HCT116 (cell line): ENCODE measurements around the gene GATC. TPM values are rescaled to one million over a fixed set of nuclear protein-coding genes. Genes with fewer than 3 reads are reported as not detected.

Experiments used
- ATAC-seq: fragments of 200-7000 bp; cut with Tn5 transposase; 2 replicates; pipeline ENCODE4 v1.9.1; 2020; ENCODE audit warnings: mild to moderate bottlenecking, moderate library complexity
- BruUV-seq: library from RNA; stranded (reverse); fragments of 400-500 nt; replicated peaks from 2 replicates; lab custom pipeline; 2021; lab: Mats Ljungman, UMichigan
- CTCF ChIA-PET: fragments of 300-600 bp; sonication (Branson Sonifier 250); formaldehyde crosslinking; loops from one replicate; lab custom pipeline; 2021; ENCODE audit warnings: antibody characterized with exemption; lab: Charles Lee
- POLR2A ChIA-PET: fragments of 300-600, 350-600 bp; sonication (Branson Sonifier 250); formaldehyde crosslinking; loops from one replicate; lab custom pipeline; 2021; ENCODE audit warnings: antibody characterized with exemption; lab: Charles Lee
- RAD21 ChIA-PET, 2 experiments: fragments of 300-600 bp; sonication (Branson Sonifier 250); formaldehyde crosslinking; loops; one replicate each; lab custom pipeline; 2023; ENCODE audit warnings: low total read pairs in 2 of 2; ENCODE audit not compliant: uncharacterized antibody in 2 of 2, unreplicated experiment in 2 of 2, low non-redundant PET in 1 of 2; lab: Charles Lee
- DNase-seq: peaks from one replicate; pipeline ENCODE4 v3.0.0-alpha.2; 2010; ENCODE audit warnings: low read depth, low spot score
- H2AFZ ChIP-seq: fragments of 200-600 bp; shearing (Covaris generic), sonication (generic); 2 replicates; pipeline ENCODE4 v1.6.1; 2017; ENCODE audit warnings: low read depth, mixed run types, mixed read lengths, antibody characterized with exemption, low read length; ENCODE audit not compliant: poor library complexity, severe bottlenecking
- H3K27ac ChIP-seq: 2 replicates; pipeline ENCODE4 v1.5.1; 2012; ENCODE audit warnings: low read depth, low read length
- H3K27me3 ChIP-seq: fragments of 200-600 bp; sonication (generic); 2 replicates; pipeline ENCODE4 v1.6.1; 2016; ENCODE audit warnings: mixed run types, low read length, mixed read lengths; ENCODE audit not compliant: insufficient read depth
- H3K36me3 ChIP-seq, 2 experiments: fragments of 200-500 bp in 1 of 2; fragments of 200-600 bp in 1 of 2; sonication (Bioruptor generic) in 1 of 2; sonication (generic) in 1 of 2; 2 replicates each; pipeline versions ENCODE4 v1.5.1 to v1.6.1; 2014 to 2016; ENCODE audit warnings: low read length in 2 of 2, inconsistent platforms in 1 of 2, mixed read lengths in 1 of 2, mixed run types in 1 of 2; ENCODE audit not compliant: insufficient read depth in 2 of 2, control insufficient read depth in 1 of 2
- H3K4me1 ChIP-seq, 2 experiments: fragments of 200-600 bp in 1 of 2; sonication (generic) in 1 of 2; 2 replicates each; pipeline versions ENCODE4 v1.5.1 to v1.6.1; 2012 to 2017; ENCODE audit warnings: low read length in 2 of 2, inconsistent platforms in 1 of 2, mild to moderate bottlenecking in 1 of 2, mixed read lengths in 1 of 2, mixed run types in 1 of 2, moderate library complexity in 1 of 2; ENCODE audit not compliant: insufficient read depth in 2 of 2, control insufficient read depth in 1 of 2
- H3K4me2 ChIP-seq: fragments of 200-600 bp; sonication (generic); 2 replicates; pipeline ENCODE4 v1.6.1; 2017; ENCODE audit warnings: mixed run types, low read length, mixed read lengths
- H3K4me3 ChIP-seq, 2 experiments: fragments of 200-600 bp in 1 of 2; sonication (generic) in 1 of 2; replicated peaks in 1 of 2; 2 replicates each; pipeline ENCODE4 v1.5.1; 2011 to 2016; ENCODE audit warnings: low read length in 2 of 2, control low read depth in 1 of 2, low read depth in 1 of 2, mild to moderate bottlenecking in 1 of 2, mixed read lengths in 1 of 2, mixed run types in 1 of 2
- H3K79me2 ChIP-seq: fragments of 200-600 bp; sonication (generic); 2 replicates; pipeline ENCODE4 v1.6.1; 2017; ENCODE audit warnings: mild to moderate bottlenecking, mixed run types, low read length, moderate library complexity, mixed read lengths; ENCODE audit not compliant: insufficient read depth
- H3K9ac ChIP-seq: fragments of 200-600 bp; sonication (generic); 2 replicates; pipeline ENCODE4 v1.6.1; 2016; ENCODE audit warnings: low read length, mixed read lengths
- H3K9me2 ChIP-seq: fragments of 200-600 bp; sonication (generic), shearing (Covaris generic); 2 replicates; pipeline ENCODE4 v1.6.1; 2017; ENCODE audit warnings: mixed run types, mild to moderate bottlenecking, moderate library complexity; ENCODE audit not compliant: insufficient read depth
- H3K9me3 ChIP-seq, 2 experiments: fragments of 200-500 bp in 1 of 2; fragments of 200-600 bp in 1 of 2; sonication (Bioruptor generic) in 1 of 2; sonication (generic) in 1 of 2; 2 replicates each; pipeline ENCODE4 v1.6.1; 2014 to 2017; ENCODE audit warnings: low read length in 2 of 2, mixed read lengths in 2 of 2, inconsistent platforms in 1 of 2, low read depth in 1 of 2, mild to moderate bottlenecking in 1 of 2, mixed run types in 1 of 2, moderate library complexity in 1 of 2; ENCODE audit not compliant: control insufficient read depth in 1 of 2, insufficient read depth in 1 of 2
- H4K20me1 ChIP-seq: fragments of 200-600 bp; sonication (generic), shearing (Covaris generic); 2 replicates; pipeline ENCODE4 v1.6.1; 2017; ENCODE audit warnings: mixed run types, mild to moderate bottlenecking, moderate library complexity; ENCODE audit not compliant: insufficient read depth
- ATF3 ChIP-seq: IDR thresholded peaks from 2 replicates; pipeline ENCODE4 v1.6.1; 2012
- CBX3 ChIP-seq: IDR thresholded peaks from 2 replicates; pipeline ENCODE4 v1.6.1; 2012; ENCODE audit warnings: low read depth
- EZH2 ChIP-seq: fragments of 200-600 bp; sonication (generic); IDR thresholded peaks from 2 replicates; pipeline ENCODE4 v1.6.1; 2017; ENCODE audit warnings: antibody characterized with exemption, mixed run types
- JUND ChIP-seq: IDR thresholded peaks from 2 replicates; pipeline ENCODE4 v1.6.1; 2012
- POLR2A ChIP-seq: IDR thresholded peaks from 2 replicates; pipeline ENCODE4 v1.7.0; 2011; ENCODE audit warnings: borderline replicate concordance; ENCODE audit not compliant: insufficient read depth, insufficient read length; ENCODE audit errors: extremely low read depth
- POLR2AphosphoS5 ChIP-seq: IDR thresholded peaks from 2 replicates; pipeline ENCODE4 v1.6.1; 2011; ENCODE audit warnings: mild to moderate bottlenecking, low read depth, low read length, moderate library complexity
- REST ChIP-seq: IDR thresholded peaks from 2 replicates; pipeline ENCODE4 v1.6.1; 2012; ENCODE audit warnings: low read depth
- SP1 ChIP-seq: IDR thresholded peaks from 2 replicates; pipeline ENCODE4 v1.6.1; 2012; ENCODE audit warnings: low read depth
- SRF ChIP-seq: IDR thresholded peaks from 2 replicates; pipeline ENCODE4 v1.6.1; 2012; ENCODE audit warnings: low read depth
- ZBTB33 ChIP-seq: IDR thresholded peaks from 2 replicates; pipeline ENCODE4 v1.6.1; 2011; ENCODE audit warnings: mild to moderate bottlenecking, low read length, moderate library complexity; ENCODE audit not compliant: insufficient replicate concordance; ENCODE audit errors: extremely low read depth
- ZNF274 ChIP-seq: fragments of 200-500 bp; sonication (Bioruptor generic); IDR thresholded peaks from 2 replicates; pipeline ENCODE4 v1.6.1; 2014; ENCODE audit warnings: mild to moderate bottlenecking, low read depth, low read length, inconsistent platforms
- intact Hi-C: fragments of 100-400 bp; cut with micrococcal nuclease; formaldehyde crosslinking; loops from 2 replicates; pipeline ENCODE4 v1.10.0; 2022
- total RNA-seq: library from RNA; stranded (reverse); gene quantifications from one replicate; pipeline ENCODE4 v1.2.1, GENCODE V29; 2021; ENCODE audit not compliant: unreplicated experiment

Gene GATC
- total RNA-seq, 1 experiment from 2014 or later = 48.7 TPM

- RAD21 ChIA-PET = no interaction called here
- no peaks in the 10 kb centered on the region for H3K79me2 ChIP-seq
- TF ChIP-seq SP1 (no peak), ZNF274 (no peak), CBX3 (no peak), EZH2 (no peak), ZBTB33 (no peak), ATF3 (no peak), POLR2A (no peak), REST (no peak), POLR2AphosphoS5 (no peak), SRF (no peak), JUND (no peak)
- H3K27ac ChIP-seq = no peak overlapping the region
- intact Hi-C loops = no loop called here
- H3K27me3 ChIP-seq = no peaks in the 10 kb centered on the region
- H3K4me1 ChIP-seq = no peaks in the 10 kb centered on the region
- H3K9me3 ChIP-seq = no peaks in the 10 kb centered on the region
- DNase-seq (no peak), ATAC-seq (no peak)
- no TSS peak for BruUV-seq
- H3K36me3 ChIP-seq = no peaks in the 10 kb centered on the region
- CTCF ChIA-PET = no interaction called here
- POLR2A ChIA-PET = no interaction called here
- H2AFZ ChIP-seq = no peak overlapping the region
- no peak overlapping the region for H3K4me3 ChIP-seq
- no peaks in the 10 kb centered on the region for H4K20me1 ChIP-seq
- H3K9ac ChIP-seq = no peak overlapping the region
- no peaks in the 10 kb centered on the region for H3K9me2 ChIP-seq
- H3K4me2 ChIP-seq = no peak overlapping the region
Observed at GRCh38 chr12:120416490-120417216, 29.6 kb upstream of the GATC start.
